Measurements from ENCODE around the gene GPD1. TPM values are rescaled to one million over a fixed set of nuclear protein-coding genes. Genes with fewer than 3 reads are reported as not detected.

GPD1 gene
- total and polyA plus RNA-seq, 9 of the 15 experiments (the other 6 are each of a cell fraction or from before 2014, with no cell fraction given), result 0.13 to 1.00 (median 0.55) TPM

DNA sequence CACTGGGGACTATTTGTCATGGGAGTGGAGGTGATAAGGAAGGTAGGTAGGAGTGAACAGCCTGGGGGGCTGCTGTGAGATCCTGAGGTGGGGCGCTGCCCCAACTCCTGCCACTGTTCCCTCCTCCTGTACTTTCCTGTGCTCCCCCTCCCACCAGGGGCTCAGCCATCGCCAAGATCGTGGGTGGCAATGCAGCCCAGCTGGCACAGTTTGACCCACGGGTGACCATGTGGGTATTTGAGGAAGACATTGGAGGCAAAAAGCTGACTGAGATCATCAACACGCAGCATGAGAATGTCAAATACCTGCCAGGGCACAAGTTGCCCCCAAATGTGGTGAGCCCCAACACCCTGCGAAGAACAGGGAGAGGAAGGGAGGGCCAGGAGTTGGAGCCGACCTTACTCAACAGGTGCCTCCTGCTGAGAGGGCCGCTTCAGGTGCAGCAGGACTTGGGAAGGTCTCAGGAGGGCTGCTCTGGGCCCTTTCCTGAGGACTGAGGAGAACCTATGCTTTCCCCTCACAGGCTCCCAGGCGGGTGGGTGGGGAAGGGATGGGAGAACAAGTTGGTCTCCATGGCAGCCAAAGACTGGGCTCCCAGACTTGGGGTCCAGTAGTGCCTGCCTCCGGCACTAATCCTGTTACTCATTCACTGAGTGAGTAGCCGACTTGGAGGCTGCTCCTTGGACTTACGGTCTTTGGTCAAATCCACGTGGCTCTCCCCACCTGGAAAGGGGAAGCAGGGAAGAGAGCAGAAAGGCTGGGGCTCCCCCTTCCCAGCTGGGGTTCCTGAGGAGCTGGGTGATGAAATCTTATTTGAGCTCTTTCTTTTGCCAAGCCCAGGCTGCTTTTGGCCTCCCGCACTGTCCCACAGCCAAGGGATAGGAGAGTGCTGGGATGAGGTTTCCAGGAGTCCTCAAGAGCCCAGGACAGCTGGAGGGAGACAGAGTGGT lies 884 bp downstream of the GPD1 start (continued):
- no peak for TF ChIP-seq BCLAF1 (IDR thresholded peaks at IDR 0.05; ENCODE audit: borderline replicate concordance in 1 of 2, control insufficient read depth in 1 of 2, low read depth in 2 of 2, low read length in 1 of 2)
- TF ChIP-seq ZC3H11A (IDR thresholded peaks at IDR 0.05; ENCODE audit: low read depth, low read length), result no peak
- TF ChIP-seq SIN3A (IDR thresholded peaks at IDR 0.05; ENCODE audit: borderline replicate concordance in 2 of 2, control insufficient read depth in 1 of 2, low read depth in 2 of 2, low read length in 2 of 2), result no peak

GRCh38 chr12:50105913-50106450 lies 2.2 kb downstream of the GPD1 start:
- H3K79me2 ChIP-seq (ENCODE audit: control insufficient read depth, insufficient read depth, low read length), result no peaks in the 10 kb centered on the region
- no TSS peak for BruUV-seq (replicated peaks)
- H3K4me3 ChIP-seq, result no peak overlapping the region
- H3K9ac ChIP-seq (ENCODE audit: insufficient read depth in 1 of 2, low read depth in 2 of 2, low read length in 2 of 2), result 0 out of 4 replicates have a peak overlapping the region, but pooled peaks of 1 of the 2 experiments have one; percentile 36
- ChIA-PET CTCF (ENCODE audit: low intra/inter-chr PET ratio) (no interaction called here), POLR2A (interaction anchor here (0.6 to 0.7 kb wide), 2 partner anchors 10 to 499 kb away, joined by 3 to 5 read pairs; no protein-coding TSS in a partner anchor)
- H3K4me2 ChIP-seq (ENCODE audit: insufficient read depth, low read length), result no peak overlapping the region
- in situ Hi-C loops (cut with MboI) (no loop called here), intact Hi-C loops (cut with micrococcal nuclease) (no loop called here)
- WGBS (ENCODE audit: insufficient coverage, low coverage, missing lambda C conversion rate), result 57% methylated on average over 12 of the region's 12 CpGs
- no peaks in the 10 kb centered on the region for H3K9me1 ChIP-seq (ENCODE audit: control insufficient read depth, insufficient read depth, low read length)
- FAIRE-seq, result no peak
- H3K4me1 ChIP-seq (replicated peaks in 1 of 2; ENCODE audit: control insufficient read depth in 2 of 2, insufficient read depth in 2 of 2, low read length in 2 of 2), result peaks cover 36 to 37% of the 10 kb centered on the region in 2 experiments
- no peak for ATAC-seq
- no peak overlapping the region for H2AFZ ChIP-seq (ENCODE audit: low read depth, low read length)
- TF ChIP-seq GATAD2B (IDR thresholded peaks at IDR 0.05; ENCODE audit: borderline replicate concordance), result no peak
- TF ChIP-seq SMC3 (conservative IDR thresholded peaks at IDR 0.05; ENCODE audit: insufficient read depth, low read depth, low read length), result no peak
- no peak for TF ChIP-seq ZNF175 (CRISPR knock-in tag; IDR thresholded peaks at IDR 0.05; ENCODE audit: low read depth)
- H3K36me3 ChIP-seq (ENCODE audit: control insufficient read depth, insufficient read depth, low read length), result peaks cover 7% of the 10 kb centered on the region; the same call in 2 of the 3 replicates
- H4K20me1 ChIP-seq (replicated peaks; ENCODE audit: control insufficient read depth, insufficient read depth, low read length), result no peaks in the 10 kb centered on the region
- no peak overlapping the region for H3K27ac ChIP-seq (ENCODE audit: extremely low read depth, low read depth, low read length)
- H3K9me3 ChIP-seq (replicated peaks; ENCODE audit: control insufficient read depth, insufficient read depth, low read depth, low read length), result no peaks in the 10 kb centered on the region
- no peak for DNase-seq (ENCODE audit: extremely low read depth in 1 of 4, low spot score in 3 of 4)
- no peaks in the 10 kb centered on the region for H3K27me3 ChIP-seq (ENCODE audit: control insufficient read depth in 2 of 2, insufficient read depth in 2 of 2, low read length in 2 of 2)
